Gastroesophageal sphincter (tissue), 4 donors: ENCODE measurements around the gene PCK1. TPM values are rescaled to one million over a fixed set of nuclear protein-coding genes. Genes with fewer than 3 reads are reported as not detected.
A peak's percentile ranks its signal among the peaks of the same experiment; 100 is the strongest.

ENCODE experiments used
- ATAC-seq: fragments of 150-250 bp; one replicate; pipeline ENCODE4 v1.9.1; 2016; ENCODE audit warnings: mild to moderate bottlenecking, moderate library complexity
- H3K27ac ChIP-seq, 4 donors: fragments of 200-600 bp; sonication (generic) in 3 of 4; 1 replicate in 3 of 4; 2 replicates in 1 of 4; pipeline ENCODE4 v1.5.1; 2016 to 2019
- H3K27me3 ChIP-seq: fragments of 200-600 bp; sonication (generic); one replicate; pipeline ENCODE4 v1.5.1; 2019
- H3K36me3 ChIP-seq, 2 donors: fragments of 200-600 bp; sonication (generic); one replicate each; pipeline ENCODE4 v1.5.1; 2019; ENCODE audit warnings: control low read depth in 1 of 2
- H3K4me1 ChIP-seq, 3 donors: fragments of 200-600 bp; sonication (generic); 1 replicate in 2 of 3; 2 replicates in 1 of 3; pipeline ENCODE4 v1.5.1; 2016 to 2019; ENCODE audit warnings: control low read depth in 2 of 3
- H3K4me3 ChIP-seq, 2 donors: fragments of 200-600 bp; sonication (generic); one replicate each; pipeline ENCODE4 v1.5.1; 2019; ENCODE audit warnings: mild to moderate bottlenecking in 1 of 2, moderate library complexity in 1 of 2
- H3K9me3 ChIP-seq, 3 donors: fragments of 200-600 bp; sonication (generic); one replicate each; pipeline ENCODE4 v1.5.1; 2017 to 2019; ENCODE audit warnings: control low read depth in 2 of 3
- CTCF ChIP-seq, 4 experiments: fragments of 200-600 bp in 2 of 4; fragments of 450-650 bp in 2 of 4; sonication (generic) in 1 of 4; IDR thresholded peaks; one replicate each; pipeline ENCODE4 v1.5.1; 2017 to 2019; ENCODE audit warnings: antibody characterized with exemption in 4 of 4, mild to moderate bottlenecking in 2 of 4, moderate library complexity in 2 of 4
- EP300 ChIP-seq: sonication (generic); formaldehyde crosslinking; IDR thresholded peaks from one replicate; pipeline ENCODE4 v1.6.1; 2017; ENCODE audit warnings: antibody characterized with exemption, mild to moderate bottlenecking
- POLR2A ChIP-seq, 2 donors: fragments of 450-650 bp; IDR thresholded peaks; one replicate each; pipeline ENCODE4 v1.6.1; 2017; ENCODE audit warnings: antibody characterized with exemption in 2 of 2, mild to moderate bottlenecking in 2 of 2, moderate library complexity in 1 of 2
- POLR2AphosphoS5 ChIP-seq: sonication (generic); formaldehyde crosslinking; IDR thresholded peaks from one replicate; pipeline ENCODE4 v1.6.1; 2017; ENCODE audit warnings: antibody characterized with exemption
- WGBS, 2 donors: methylation state at CpG; one replicate each; pipeline ENCODE4 v1.1.5; 2018; ENCODE audit warnings: low coverage in 1 of 2; 5-methylcytosine and 5-hydroxymethylcytosine counted together
- total RNA-seq, 4 donors: library from RNA; depleted of rRNA; stranded (reverse); fragments of >200 nt; gene quantifications; one replicate each; pipeline ENCODE4 v1.1.0, GENCODE V29; 2016

PCK1 gene
- total RNA-seq, 4 donors from 2014 or later = 0.15 to 3.2 (median 0.23) TPM

- no peak for ATAC-seq
- Histone ChIP-seq H3K4me1 (peaks cover 0 to 43% (median 7%) of the 10 kb centered on the region in 3 donors), H3K9me3 (no peaks in the 10 kb centered on the region), H3K36me3 (no peaks in the 10 kb centered on the region), H3K4me3 (no peak overlapping the region), H3K27ac (peak overlapping the region in 2 of 4 donors; percentile 35 to 87), H3K27me3 (peaks cover 17% of the 10 kb centered on the region)
- 100% methylated on average over 1 of the region's 11 CpGs; no CpG with 5 or more reads in 1 of the 2 donors for WGBS, 2 donors
- TF ChIP-seq CTCF (IDR thresholded peaks at IDR 0.05) (no peak), EP300 (no peak), POLR2AphosphoS5 (no peak)
These were observed 18.5 kb downstream of the PCK1 start for GRCh38 chr20:57579331-57579897.

DNA sequence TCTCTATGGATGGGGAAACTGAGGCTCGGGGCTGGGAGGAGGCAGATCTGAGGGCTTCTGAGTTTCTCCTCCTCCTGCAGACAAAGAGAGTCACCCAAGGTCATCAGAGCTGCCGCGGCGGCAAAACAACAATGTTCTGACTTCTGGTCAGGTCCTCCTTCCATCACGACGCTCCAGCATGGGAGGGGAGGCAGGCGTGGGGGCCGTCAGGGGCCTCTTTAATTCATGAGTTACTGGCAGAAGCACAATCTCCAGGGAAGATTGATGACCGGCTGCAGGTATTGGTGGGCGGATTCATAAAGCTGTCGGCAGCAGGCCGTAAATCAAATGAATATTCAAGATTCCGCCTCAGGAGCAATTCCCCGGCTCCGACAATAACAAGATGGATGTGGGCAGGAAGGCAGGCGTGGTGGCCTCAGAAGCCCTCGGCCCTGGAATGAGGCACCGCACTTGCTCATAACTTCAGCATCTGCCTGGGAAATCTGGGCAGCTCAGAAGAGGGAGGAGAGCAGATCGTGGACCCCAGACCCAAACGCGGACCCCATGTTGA, 19.1 kb downstream of the PCK1 start:
- no peak for ATAC-seq
- H3K4me3 ChIP-seq = no peak overlapping the region
- 25% methylated on average over 8 of the region's 21 CpGs; no CpG with 5 or more reads in 1 of the 2 donors for WGBS, 2 donors

GRCh38 chr20:57580478-57581201, 19.7 kb downstream of the PCK1 start:
- Histone ChIP-seq H3K36me3 (no peaks in the 10 kb centered on the region), H3K4me1 (peaks cover 0 to 54% (median 7%) of the 10 kb centered on the region in 3 donors), H3K9me3 (no peaks in the 10 kb centered on the region), H3K4me3 (no peak overlapping the region), H3K27me3 (peaks cover 15% of the 10 kb centered on the region), H3K27ac (peak overlapping the region in 2 of 4 donors; percentile 81 to 87)
- ATAC-seq = no peak
- TF ChIP-seq EP300 (no peak), POLR2A (IDR thresholded peaks at IDR 0.05) (no peak), POLR2AphosphoS5 (no peak), CTCF (IDR thresholded peaks at IDR 0.05) (no peak)
- WGBS, 2 donors = 87 to 100% methylated on average over 6 to 10 of the region's 13 CpGs

More for the DNA sequence above, 19.1 kb downstream of the PCK1 start:
- peaks cover 0 to 48% (median 7%) of the 10 kb centered on the region in 3 donors for H3K4me1 ChIP-seq
- H3K27ac ChIP-seq = peak overlapping the region in 2 of 4 donors; percentile 81 to 87
- TF ChIP-seq CTCF (IDR thresholded peaks at IDR 0.05) = no peak
- TF ChIP-seq POLR2AphosphoS5 = peak; percentile 71
- H3K27me3 ChIP-seq = peaks cover 17% of the 10 kb centered on the region
- H3K9me3 ChIP-seq = no peaks in the 10 kb centered on the region
- H3K36me3 ChIP-seq = no peaks in the 10 kb centered on the region

GRCh38 chr20:57581202-57582028, 20.5 kb downstream of the PCK1 start:
- Histone ChIP-seq H3K27ac (peak overlapping the region in 3 of 4 donors; percentile 81 to 87 (median 83)), H3K4me1 (peaks cover 0 to 62% (median 7%) of the 10 kb centered on the region in 3 donors), H3K4me3 (no peak overlapping the region), H3K9me3 (no peaks in the 10 kb centered on the region), H3K36me3 (no peaks in the 10 kb centered on the region), H3K27me3 (peaks cover 18% of the 10 kb centered on the region)
- TF ChIP-seq POLR2A (IDR thresholded peaks at IDR 0.05) = no peak
- no peak for TF ChIP-seq CTCF (IDR thresholded peaks at IDR 0.05)
- TF ChIP-seq POLR2AphosphoS5 = peak; percentile 58
- ATAC-seq = peak; percentile 56
- 57 to 77% methylated on average over 1 to 8 of the region's 14 CpGs for WGBS, 2 donors
